H1 (cell line): ENCODE results near the gene TSPAN15.

Source experiments
- BCL11A ChIP-seq, 2 experiments: IDR thresholded peaks; one replicate each; pipeline ENCODE4 v1.6.1; 2011; ENCODE audit warnings: low read depth in 2 of 2, low read length in 2 of 2, mild to moderate bottlenecking in 2 of 2
- CEBPB ChIP-seq: IDR thresholded peaks from 2 replicates; pipeline ENCODE4 v1.6.1; 2012; ENCODE audit warnings: low read depth, low read length
- CREB1 ChIP-seq: IDR thresholded peaks from 2 replicates; pipeline ENCODE4 v1.6.1; 2012; ENCODE audit warnings: inconsistent platforms
- EP300 ChIP-seq, 2 experiments: IDR thresholded peaks; 1 replicate in 1 of 2; 2 replicates in 1 of 2; pipeline ENCODE4 v1.6.1; 2011 to 2012; ENCODE audit warnings: low read depth in 2 of 2, low read length in 2 of 2, mild to moderate bottlenecking in 2 of 2, borderline replicate concordance in 1 of 2, inconsistent platforms in 1 of 2, moderate library complexity in 1 of 2
- EZH2 ChIP-seq: fragments of 200-600 bp; sonication (generic); IDR thresholded peaks from 2 replicates; pipeline ENCODE4 v1.7.1; 2012; ENCODE audit warnings: low read depth, mild to moderate bottlenecking, moderate library complexity, low read length, inconsistent platforms; ENCODE audit not compliant: severe bottlenecking
- JUND ChIP-seq: IDR thresholded peaks from 2 replicates; pipeline ENCODE4 v1.6.1; 2011; ENCODE audit warnings: mild to moderate bottlenecking, improper control_type of control experiment, low read length
- POLR2A ChIP-seq, 2 experiments: IDR thresholded peaks; 1 replicate in 1 of 2; 2 replicates in 1 of 2; pipeline ENCODE4 v1.6.1; 2011; ENCODE audit warnings: low read depth in 2 of 2, low read length in 2 of 2, mild to moderate bottlenecking in 2 of 2; ENCODE audit errors: control extremely low read depth in 1 of 2
- RAD21 ChIP-seq, 2 experiments: IDR thresholded peaks in 1 of 2; conservative IDR thresholded peaks in 1 of 2; 2 replicates each; pipeline ENCODE4 v1.6.1; 2011; ENCODE audit warnings: low read depth in 2 of 2, low read length in 2 of 2, improper control_type of control experiment in 1 of 2, inconsistent platforms in 1 of 2, mild to moderate bottlenecking in 1 of 2, moderate library complexity in 1 of 2
- SIX5 ChIP-seq: IDR thresholded peaks from 2 replicates; pipeline ENCODE4 v1.6.1; 2011; ENCODE audit warnings: mild to moderate bottlenecking, low read depth, low read length
- TAF1 ChIP-seq: IDR thresholded peaks from 2 replicates; pipeline ENCODE4 v1.6.1; 2011; ENCODE audit warnings: mild to moderate bottlenecking, low read depth, low read length
- TAF7 ChIP-seq: optimal IDR thresholded peaks from 2 replicates; pipeline ENCODE3; 2011; ENCODE audit warnings: low read depth, mild to moderate bottlenecking, inconsistent platforms, low read length, moderate library complexity, borderline replicate concordance
- TCF12 ChIP-seq: IDR thresholded peaks from 2 replicates; pipeline ENCODE4 v1.6.1; 2011; ENCODE audit warnings: low read depth, mild to moderate bottlenecking, low read length
- TF ChIP-seq, protein P1 (sequence below), 3 experiments: IDR thresholded peaks; 1 replicate in 2 of 3; 2 replicates in 1 of 3; pipeline versions ENCODE4 v1.5.1 to v1.6.1; 2011; ENCODE audit warnings: low read length in 3 of 3, mild to moderate bottlenecking in 3 of 3, inconsistent platforms in 2 of 3, low read depth in 1 of 3, moderate library complexity in 1 of 3; ENCODE audit not compliant: insufficient read depth in 1 of 3; ENCODE audit errors: control extremely low read depth in 1 of 3
- TF ChIP-seq, protein P2 (sequence below): IDR thresholded peaks from 2 replicates; pipeline ENCODE4 v1.6.1; 2012; ENCODE audit warnings: inconsistent platforms

DNA sequence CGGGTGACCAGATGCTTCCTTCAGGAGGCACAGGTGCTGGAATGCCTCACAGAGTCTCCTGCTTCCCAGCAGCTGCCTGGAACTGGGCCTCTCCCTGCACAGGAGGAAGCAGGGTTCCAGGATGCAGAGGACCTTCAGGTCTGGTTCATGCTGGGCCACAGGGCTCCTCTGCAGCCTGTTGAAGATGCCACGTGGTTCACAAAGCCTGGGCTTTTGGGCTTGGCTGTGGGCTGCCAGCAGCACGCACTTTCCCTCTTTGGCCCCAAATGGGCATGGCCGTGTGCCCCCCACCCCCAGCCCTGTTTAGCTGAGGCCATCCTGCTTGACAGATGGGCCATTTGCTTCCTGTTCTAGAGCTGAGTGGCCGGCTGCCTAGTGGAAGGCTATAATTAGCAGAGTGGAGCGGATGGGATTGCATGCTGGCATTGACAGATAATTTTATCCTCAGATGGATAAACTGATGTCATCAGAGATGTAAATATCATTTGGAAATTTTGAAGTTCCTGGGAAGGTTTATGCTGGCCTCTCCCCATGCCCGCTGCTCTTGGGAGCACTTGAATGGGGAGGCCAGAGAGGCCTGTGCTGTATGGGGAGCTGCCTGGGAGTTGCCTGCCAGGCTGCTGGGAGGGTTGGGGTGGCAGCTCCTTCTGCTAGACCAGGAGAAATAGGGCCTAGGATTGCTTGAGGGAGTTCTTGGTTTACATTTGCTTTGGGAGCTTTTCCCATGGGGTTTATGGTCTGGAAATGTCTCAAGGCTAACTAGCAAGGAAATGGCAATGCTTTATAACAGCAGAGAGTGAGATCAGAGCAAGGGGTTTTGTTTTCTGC is 28.2 kb downstream of the TSPAN15 start:
- TF ChIP-seq JUND (no peak), POLR2A (IDR thresholded peaks at IDR 0.05; ENCODE audit: control extremely low read depth in 1 of 2, low read depth in 2 of 2, low read length in 2 of 2) (no peak), EZH2 (no peak), CEBPB (no peak), SIX5 (no peak), TCF12 (no peak), CREB1 (no peak), TAF1 (no peak), TAF7 (no peak), BCL11A (IDR thresholded peaks at IDR 0.05; ENCODE audit: low read depth in 2 of 2, low read length in 2 of 2) (no peak), EP300 (IDR thresholded peaks at IDR 0.05; ENCODE audit: borderline replicate concordance in 1 of 2, low read depth in 2 of 2, low read length in 2 of 2) (no peak), RAD21 (IDR thresholded peaks at IDR 0.05 in 1 of 2, conservative IDR thresholded peaks at IDR 0.05 in 1 of 2; ENCODE audit: low read depth in 2 of 2, low read length in 2 of 2) (no peak)
- TF ChIP-seq, protein P1, sequence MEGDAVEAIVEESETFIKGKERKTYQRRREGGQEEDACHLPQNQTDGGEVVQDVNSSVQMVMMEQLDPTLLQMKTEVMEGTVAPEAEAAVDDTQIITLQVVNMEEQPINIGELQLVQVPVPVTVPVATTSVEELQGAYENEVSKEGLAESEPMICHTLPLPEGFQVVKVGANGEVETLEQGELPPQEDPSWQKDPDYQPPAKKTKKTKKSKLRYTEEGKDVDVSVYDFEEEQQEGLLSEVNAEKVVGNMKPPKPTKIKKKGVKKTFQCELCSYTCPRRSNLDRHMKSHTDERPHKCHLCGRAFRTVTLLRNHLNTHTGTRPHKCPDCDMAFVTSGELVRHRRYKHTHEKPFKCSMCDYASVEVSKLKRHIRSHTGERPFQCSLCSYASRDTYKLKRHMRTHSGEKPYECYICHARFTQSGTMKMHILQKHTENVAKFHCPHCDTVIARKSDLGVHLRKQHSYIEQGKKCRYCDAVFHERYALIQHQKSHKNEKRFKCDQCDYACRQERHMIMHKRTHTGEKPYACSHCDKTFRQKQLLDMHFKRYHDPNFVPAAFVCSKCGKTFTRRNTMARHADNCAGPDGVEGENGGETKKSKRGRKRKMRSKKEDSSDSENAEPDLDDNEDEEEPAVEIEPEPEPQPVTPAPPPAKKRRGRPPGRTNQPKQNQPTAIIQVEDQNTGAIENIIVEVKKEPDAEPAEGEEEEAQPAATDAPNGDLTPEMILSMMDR (IDR thresholded peaks at IDR 0.05; ENCODE audit: control extremely low read depth in 1 of 3, insufficient read depth in 1 of 3, low read depth in 1 of 3, low read length in 3 of 3) = no peak
- TF ChIP-seq, protein P2, sequence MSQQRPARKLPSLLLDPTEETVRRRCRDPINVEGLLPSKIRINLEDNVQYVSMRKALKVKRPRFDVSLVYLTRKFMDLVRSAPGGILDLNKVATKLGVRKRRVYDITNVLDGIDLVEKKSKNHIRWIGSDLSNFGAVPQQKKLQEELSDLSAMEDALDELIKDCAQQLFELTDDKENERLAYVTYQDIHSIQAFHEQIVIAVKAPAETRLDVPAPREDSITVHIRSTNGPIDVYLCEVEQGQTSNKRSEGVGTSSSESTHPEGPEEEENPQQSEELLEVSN = no peak
